HEK293 (cell line): ENCODE measurements around the gene INSYN2B.

Source experiments
- MZF1 ChIP-seq: fragments of 450-650 bp; formaldehyde crosslinking; IDR thresholded peaks from 2 replicates; pipeline ENCODE4 v1.5.1; 2017; ENCODE audit warnings: missing biosample characterization, missing genetic modification characterization, borderline replicate concordance
- YY1 ChIP-seq: fragments of 450-650 bp; formaldehyde crosslinking; IDR thresholded peaks from 2 replicates; pipeline ENCODE4 v1.5.1; 2018; ENCODE audit warnings: missing biosample characterization, missing genetic modification characterization
- ZNF184 ChIP-seq: fragments of 450-650 bp; IDR thresholded peaks from 2 replicates; pipeline ENCODE4 v1.5.1; 2018; ENCODE audit warnings: missing biosample characterization, mild to moderate bottlenecking, missing genetic modification characterization
- TF ChIP-seq, protein P1 (sequence below): fragments of 450-650 bp; formaldehyde crosslinking; IDR thresholded peaks from 2 replicates; pipeline ENCODE4 v1.5.1; 2016; ENCODE audit warnings: missing biosample characterization, missing genetic modification characterization
- TF ChIP-seq, protein P2 (sequence below): fragments of 450-650 bp; formaldehyde crosslinking; IDR thresholded peaks from 2 replicates; pipeline ENCODE4 v1.5.1; 2016; ENCODE audit warnings: missing biosample characterization, missing genetic modification characterization
- TF ChIP-seq, protein P3 (sequence below): fragments of 450-650 bp; formaldehyde crosslinking; IDR thresholded peaks from 2 replicates; pipeline ENCODE4 v1.5.1; 2016; ENCODE audit warnings: missing biosample characterization, missing genetic modification characterization
- TF ChIP-seq, protein P4 (sequence below): fragments of 450-650 bp; formaldehyde crosslinking; IDR thresholded peaks from 2 replicates; pipeline ENCODE4 v1.5.1; 2016; ENCODE audit warnings: missing biosample characterization, missing genetic modification characterization, borderline replicate concordance

DNA sequence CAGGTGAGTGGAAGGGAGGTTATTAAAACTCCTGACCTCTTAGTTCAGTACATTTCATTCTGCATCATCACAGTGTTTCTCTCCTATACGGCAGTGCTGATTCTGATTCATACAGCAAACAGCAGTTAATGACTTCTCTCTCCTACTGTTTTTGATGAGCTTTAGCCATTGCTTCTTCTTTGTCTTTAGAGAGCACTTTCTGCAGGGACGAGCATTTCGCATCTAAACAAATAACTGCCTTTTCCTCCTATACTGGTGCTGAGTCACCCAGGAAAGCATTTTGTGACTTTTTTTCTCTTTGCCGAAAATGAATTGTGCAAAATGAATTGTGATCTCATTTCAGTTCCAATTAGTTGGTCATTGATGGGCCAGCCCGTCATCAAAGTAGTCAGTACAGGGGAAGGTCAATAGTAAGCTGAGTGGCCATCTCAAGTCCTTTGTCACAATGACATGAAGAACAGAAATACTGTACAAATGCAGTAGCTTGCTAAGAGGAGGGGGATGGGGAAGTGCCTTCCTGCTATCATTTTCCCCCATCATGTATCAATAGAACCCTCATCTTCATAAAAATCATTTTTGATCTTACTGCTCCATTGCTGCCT lies 98.5 kb downstream of the INSYN2B start:
- TF ChIP-seq, protein P1, sequence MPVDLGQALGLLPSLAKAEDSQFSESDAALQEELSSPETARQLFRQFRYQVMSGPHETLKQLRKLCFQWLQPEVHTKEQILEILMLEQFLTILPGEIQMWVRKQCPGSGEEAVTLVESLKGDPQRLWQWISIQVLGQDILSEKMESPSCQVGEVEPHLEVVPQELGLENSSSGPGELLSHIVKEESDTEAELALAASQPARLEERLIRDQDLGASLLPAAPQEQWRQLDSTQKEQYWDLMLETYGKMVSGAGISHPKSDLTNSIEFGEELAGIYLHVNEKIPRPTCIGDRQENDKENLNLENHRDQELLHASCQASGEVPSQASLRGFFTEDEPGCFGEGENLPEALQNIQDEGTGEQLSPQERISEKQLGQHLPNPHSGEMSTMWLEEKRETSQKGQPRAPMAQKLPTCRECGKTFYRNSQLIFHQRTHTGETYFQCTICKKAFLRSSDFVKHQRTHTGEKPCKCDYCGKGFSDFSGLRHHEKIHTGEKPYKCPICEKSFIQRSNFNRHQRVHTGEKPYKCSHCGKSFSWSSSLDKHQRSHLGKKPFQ (tag by site-specific recombination): no peak
- TF ChIP-seq YY1 (tag by site-specific recombination) (no peak), ZNF184 (tag by site-specific recombination) (no peak), MZF1 (tag by site-specific recombination) (no peak)
- TF ChIP-seq, protein P2, sequence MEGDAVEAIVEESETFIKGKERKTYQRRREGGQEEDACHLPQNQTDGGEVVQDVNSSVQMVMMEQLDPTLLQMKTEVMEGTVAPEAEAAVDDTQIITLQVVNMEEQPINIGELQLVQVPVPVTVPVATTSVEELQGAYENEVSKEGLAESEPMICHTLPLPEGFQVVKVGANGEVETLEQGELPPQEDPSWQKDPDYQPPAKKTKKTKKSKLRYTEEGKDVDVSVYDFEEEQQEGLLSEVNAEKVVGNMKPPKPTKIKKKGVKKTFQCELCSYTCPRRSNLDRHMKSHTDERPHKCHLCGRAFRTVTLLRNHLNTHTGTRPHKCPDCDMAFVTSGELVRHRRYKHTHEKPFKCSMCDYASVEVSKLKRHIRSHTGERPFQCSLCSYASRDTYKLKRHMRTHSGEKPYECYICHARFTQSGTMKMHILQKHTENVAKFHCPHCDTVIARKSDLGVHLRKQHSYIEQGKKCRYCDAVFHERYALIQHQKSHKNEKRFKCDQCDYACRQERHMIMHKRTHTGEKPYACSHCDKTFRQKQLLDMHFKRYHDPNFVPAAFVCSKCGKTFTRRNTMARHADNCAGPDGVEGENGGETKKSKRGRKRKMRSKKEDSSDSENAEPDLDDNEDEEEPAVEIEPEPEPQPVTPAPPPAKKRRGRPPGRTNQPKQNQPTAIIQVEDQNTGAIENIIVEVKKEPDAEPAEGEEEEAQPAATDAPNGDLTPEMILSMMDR: no peak
- TF ChIP-seq, protein P3, sequence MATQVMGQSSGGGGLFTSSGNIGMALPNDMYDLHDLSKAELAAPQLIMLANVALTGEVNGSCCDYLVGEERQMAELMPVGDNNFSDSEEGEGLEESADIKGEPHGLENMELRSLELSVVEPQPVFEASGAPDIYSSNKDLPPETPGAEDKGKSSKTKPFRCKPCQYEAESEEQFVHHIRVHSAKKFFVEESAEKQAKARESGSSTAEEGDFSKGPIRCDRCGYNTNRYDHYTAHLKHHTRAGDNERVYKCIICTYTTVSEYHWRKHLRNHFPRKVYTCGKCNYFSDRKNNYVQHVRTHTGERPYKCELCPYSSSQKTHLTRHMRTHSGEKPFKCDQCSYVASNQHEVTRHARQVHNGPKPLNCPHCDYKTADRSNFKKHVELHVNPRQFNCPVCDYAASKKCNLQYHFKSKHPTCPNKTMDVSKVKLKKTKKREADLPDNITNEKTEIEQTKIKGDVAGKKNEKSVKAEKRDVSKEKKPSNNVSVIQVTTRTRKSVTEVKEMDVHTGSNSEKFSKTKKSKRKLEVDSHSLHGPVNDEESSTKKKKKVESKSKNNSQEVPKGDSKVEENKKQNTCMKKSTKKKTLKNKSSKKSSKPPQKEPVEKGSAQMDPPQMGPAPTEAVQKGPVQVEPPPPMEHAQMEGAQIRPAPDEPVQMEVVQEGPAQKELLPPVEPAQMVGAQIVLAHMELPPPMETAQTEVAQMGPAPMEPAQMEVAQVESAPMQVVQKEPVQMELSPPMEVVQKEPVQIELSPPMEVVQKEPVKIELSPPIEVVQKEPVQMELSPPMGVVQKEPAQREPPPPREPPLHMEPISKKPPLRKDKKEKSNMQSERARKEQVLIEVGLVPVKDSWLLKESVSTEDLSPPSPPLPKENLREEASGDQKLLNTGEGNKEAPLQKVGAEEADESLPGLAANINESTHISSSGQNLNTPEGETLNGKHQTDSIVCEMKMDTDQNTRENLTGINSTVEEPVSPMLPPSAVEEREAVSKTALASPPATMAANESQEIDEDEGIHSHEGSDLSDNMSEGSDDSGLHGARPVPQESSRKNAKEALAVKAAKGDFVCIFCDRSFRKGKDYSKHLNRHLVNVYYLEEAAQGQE (tag by site-specific recombination): no peak
- TF ChIP-seq, protein P4, sequence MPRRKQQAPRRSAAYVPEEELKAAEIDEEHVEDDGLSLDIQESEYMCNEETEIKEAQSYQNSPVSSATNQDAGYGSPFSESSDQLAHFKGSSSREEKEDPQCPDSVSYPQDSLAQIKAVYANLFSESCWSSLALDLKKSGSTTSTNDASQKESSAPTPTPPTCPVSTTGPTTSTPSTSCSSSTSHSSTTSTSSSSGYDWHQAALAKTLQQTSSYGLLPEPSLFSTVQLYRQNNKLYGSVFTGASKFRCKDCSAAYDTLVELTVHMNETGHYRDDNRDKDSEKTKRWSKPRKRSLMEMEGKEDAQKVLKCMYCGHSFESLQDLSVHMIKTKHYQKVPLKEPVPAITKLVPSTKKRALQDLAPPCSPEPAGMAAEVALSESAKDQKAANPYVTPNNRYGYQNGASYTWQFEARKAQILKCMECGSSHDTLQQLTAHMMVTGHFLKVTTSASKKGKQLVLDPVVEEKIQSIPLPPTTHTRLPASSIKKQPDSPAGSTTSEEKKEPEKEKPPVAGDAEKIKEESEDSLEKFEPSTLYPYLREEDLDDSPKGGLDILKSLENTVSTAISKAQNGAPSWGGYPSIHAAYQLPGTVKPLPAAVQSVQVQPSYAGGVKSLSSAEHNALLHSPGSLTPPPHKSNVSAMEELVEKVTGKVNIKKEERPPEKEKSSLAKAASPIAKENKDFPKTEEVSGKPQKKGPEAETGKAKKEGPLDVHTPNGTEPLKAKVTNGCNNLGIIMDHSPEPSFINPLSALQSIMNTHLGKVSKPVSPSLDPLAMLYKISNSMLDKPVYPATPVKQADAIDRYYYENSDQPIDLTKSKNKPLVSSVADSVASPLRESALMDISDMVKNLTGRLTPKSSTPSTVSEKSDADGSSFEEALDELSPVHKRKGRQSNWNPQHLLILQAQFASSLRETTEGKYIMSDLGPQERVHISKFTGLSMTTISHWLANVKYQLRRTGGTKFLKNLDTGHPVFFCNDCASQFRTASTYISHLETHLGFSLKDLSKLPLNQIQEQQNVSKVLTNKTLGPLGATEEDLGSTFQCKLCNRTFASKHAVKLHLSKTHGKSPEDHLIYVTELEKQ (tag by site-specific recombination): no peak
